ENCODE results near the gene SCAP.
A peak's percentile ranks its signal among the peaks of the same experiment; 100 is the strongest.
"Not testable (repeated sequence)": the region's sequence is repeated elsewhere in the genome, so short reads cannot be mapped to it uniquely, and the experiment has no call there.

SCAP gene

DNA sequence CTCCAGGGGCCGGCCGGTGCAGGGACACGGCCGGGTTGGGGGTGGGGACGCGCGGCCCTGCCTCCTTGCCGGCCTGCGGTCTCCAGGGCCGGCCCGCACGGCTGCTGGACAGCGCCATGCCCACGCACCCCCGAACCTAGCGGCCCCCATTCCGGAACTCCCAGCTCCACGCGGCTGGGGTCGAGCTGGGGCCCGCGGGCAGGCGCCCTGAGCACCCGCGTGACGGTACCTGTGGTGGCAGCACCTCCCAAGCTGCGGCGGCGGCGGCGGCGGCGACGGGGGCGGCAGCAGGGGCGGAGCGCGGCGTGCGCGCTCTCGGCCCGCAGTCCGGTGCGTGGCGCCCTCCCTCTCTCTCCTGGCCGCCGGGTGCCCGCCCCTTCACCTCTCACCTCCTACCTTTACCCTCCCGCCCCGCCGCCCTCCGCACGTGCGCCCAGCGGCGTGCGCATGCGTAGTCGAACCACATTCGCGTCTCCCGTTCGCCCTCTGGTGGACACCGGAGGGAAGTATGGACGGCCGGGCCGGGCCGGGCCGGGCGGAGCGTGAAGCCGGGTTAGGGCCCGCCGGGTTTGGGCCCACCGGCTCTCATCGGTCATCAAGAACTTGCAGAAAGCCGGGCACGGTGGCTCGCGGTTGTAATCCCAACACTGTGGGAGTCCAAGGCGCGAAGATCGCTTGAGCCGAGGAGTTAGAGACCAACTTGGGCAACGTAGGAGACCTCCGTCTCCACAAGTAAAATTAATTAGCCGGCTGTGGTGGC lies at the start of gene SCAP:
Gene SCAP (minus strand): TSS at position 372 of the 760 bp plus-strand sequence. CDS start 32,948 bp downstream, outside the sequence.
- peak; percentile 93 for DNase-seq

GRCh38 chr3:47523310-47524073 lies 47.8 kb upstream of the SCAP start:
- no peak for DNase-seq

DNA sequence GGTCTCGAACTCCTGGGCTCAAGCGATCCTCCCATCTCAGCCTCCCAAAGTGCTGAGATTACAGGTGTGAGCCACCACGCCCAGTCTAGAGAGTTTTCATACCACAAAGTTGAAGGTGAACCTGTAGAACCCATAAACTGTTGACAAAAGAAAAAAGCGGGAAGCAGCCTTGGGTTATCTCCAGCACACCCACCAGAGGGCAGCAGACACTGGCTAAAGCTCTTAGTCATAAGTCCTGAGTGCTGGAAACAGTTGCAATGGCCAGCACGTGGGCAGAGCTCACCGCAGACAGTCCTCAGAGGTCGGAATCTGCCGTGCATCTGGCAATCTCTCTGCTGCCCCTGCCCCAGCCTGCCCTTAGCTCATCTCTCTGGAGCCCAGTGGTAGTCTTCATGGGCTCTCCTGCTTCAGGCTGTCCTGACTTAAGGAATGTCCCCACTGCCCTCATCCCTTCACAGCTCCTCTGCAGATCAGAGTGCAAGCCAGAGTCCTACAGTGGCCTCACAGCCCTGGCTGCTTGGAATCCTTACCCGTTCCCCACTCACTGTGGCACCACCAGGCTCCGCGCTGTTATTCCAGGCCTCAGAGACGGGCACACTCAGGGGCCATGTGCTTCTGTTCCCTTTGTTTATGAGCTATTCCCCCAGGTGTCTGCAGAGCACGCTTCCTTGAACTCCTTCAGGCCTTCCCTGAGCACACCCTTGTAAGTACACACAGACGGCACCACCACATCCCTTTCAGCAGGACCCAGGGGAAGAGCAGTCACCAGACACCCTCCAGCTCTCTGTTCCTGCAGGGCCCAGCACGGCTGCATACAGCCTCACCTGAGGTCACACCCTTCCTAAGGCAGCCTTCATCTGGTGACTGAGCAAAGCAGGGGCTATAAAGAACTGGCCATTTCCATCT lies 46.6 kb upstream of the SCAP start:
- no peak for DNase-seq

GRCh38 chr3:47520756-47521155 lies 45.0 kb upstream of the SCAP start:
- DNase-seq: no peak

- DNase-seq: no peak
These were observed 42.2 kb upstream of the SCAP start for GRCh38 chr3:47517937-47518336.

GRCh38 chr3:47515864-47516319 lies 40.2 kb upstream of the SCAP start:
- no peak for DNase-seq

- DNase-seq: no peak
These were observed 39.4 kb upstream of the SCAP start for GRCh38 chr3:47515100-47515499.

GRCh38 chr3:47513125-47513929 lies 37.6 kb upstream of the SCAP start, which contains the start of gene ELP6:
ELP6 (minus strand) TSS chr3:47513712; CDS start chr3:47513590, 122 bp downstream.
- DNase-seq: peak; percentile 99

DNA sequence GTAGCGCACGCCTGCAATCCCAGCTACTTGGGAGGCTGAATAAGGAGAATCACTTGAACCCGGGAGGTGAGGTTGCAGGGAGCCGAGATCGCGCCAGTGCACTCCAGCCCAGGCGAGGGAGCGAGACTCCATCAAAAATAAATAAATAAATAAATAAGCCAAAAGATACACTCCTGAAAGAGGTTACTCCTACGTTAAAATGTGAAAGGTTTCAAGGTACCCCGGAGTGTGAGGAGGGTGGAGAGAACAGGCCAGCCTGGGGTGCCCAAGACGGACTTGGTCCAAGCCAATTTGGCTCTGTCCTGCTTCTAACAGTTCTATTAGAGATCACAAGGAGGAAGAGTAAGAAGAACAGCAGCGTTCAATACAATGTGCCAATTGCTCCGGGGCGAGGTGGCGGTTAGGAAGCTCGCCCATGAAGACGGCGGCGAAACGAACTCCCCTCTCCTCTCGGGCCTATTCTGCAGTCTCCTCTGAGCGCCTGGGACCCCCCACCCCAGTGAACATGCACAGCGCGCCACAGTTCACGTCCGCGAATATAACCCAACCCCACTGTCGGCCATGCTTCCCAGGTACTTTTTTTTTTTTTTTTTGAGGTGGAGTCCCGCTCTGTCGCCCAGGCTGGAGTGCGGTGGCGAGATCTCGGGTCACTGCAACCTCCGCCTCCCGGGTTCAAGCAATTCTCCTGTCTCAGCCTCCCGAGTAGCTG lies 36.8 kb upstream of the SCAP start:
- no peak for DNase-seq

DNA sequence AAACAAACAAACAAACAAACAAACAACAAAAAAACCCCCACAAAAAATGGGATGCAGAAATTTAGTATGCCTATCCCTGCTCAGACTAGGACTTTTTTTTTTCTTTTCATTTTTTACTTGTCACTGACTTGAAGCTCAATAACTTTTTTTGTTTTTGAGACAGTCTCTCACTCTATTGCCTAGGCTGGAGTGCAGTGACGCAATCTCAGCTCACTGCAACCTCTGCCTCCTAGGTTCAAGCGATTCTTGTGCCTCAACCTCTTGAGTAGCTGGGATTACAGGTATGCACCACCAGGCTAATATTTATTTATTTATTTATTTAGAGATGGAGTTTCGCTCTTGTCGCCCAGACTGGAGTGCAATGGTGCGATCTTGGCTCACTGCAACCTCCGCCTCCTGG lies 29.5 kb upstream of the SCAP start:
- not testable (repeated sequence) for DNase-seq

- no peak for DNase-seq
These were observed 28.4 kb upstream of the SCAP start for GRCh38 chr3:47504113-47504512.

- DNase-seq: no peak
These were observed 27.3 kb upstream of the SCAP start for GRCh38 chr3:47503033-47503432.

DNA sequence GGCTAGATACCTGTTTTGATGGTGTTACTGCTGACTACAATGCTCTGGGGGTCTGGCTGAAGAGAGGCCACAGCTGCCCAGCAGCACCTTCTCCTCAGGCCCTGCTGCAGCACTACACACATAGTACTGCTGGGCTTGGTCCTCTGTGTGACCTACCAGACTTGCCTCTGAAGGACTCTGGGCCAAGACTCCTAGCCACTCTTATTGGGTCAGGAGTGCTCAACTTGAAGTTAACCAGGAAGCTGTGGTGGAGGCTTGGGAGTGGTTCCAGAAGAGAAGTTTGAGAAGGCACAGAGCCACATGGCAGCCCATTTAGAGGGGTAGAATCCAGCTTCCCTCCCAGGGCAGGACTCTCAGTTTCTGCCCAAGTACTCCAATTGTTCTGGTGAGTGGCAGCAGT lies 21.2 kb upstream of the SCAP start:
- DNase-seq: no peak

- DNase-seq: no peak
These were observed 20.1 kb upstream of the SCAP start for GRCh38 chr3:47495886-47496285.

GRCh38 chr3:47495111-47495510 lies 19.4 kb upstream of the SCAP start:
- no peak for DNase-seq

DNA sequence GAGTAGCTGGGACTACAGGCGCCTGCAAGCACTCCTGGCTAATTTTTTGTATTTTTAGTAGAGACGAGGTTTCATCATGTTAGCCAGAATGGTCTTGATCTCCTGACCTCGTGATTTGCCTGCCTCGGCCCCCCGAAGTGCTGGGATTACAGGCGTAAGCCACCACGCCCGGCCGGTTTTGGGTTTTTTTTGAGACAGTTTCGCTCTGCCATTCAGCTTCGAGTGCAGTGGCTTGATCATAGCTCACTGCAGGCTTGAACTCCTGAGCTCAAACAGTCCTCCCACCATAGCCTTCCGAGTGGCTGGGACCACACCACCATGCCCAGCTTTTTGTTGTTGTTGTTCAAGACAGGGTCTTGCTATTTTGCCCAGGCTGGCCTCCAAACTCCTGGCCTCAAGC lies 16.0 kb upstream of the SCAP start:
- no peak for DNase-seq

DNA sequence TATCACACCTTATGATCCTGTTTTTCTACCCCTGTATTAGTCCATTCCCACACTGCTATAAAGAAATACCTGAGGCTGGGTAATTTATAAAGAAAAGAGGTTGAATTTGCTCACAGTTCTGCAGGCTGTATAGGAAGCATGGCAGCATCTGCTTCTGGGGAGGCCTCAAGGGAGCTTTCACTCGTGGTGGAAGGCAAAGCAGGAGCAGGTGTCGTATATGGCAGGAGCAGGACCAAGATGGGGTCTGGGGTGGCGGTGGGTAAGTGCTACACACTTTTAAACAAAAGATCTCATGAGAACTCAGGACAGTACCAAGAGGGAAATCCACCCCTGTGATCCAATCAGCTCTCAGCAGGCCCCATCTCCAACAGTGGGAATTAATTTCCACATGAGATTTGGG lies 15.4 kb upstream of the SCAP start:
- DNase-seq: no peak

DNA sequence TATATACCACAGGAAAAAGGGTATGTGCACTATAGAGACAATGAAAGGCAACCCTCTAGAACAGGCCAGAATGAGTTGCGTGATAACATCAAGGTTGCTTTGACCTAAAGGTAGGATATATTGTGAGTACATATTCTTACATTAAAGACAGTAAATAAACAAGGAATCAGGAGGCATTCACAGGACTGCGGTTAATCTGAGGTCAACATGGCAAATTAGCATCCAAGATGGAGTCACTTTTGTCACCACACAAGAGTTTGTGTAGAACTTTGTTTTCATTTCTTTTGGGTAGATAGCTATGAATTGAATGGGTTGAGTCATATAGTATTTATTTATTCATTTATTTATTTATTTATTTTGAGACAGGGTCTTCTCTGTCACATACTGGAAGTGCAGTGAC lies 11.5 kb upstream of the SCAP start:
- no peak for DNase-seq

DNA sequence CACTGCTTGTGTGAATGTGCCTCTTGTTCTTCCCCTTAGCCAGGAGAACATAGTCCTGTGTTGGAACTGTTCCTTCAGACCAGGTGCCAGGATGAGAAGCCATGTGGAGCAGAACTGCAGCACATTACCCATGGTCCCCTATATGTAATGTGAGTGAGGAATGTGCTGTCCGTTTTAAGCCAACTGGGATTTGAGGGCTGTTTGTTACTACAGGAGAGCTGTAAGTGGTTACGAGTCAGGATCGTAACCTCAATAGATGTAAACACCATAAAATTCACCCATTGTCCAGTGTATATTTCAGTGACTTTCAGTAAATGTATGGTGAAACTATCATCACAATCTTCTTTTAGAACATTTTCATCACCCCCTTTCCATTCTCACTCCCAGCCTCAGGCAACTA lies 10.1 kb upstream of the SCAP start:
- no peak for DNase-seq

DNA sequence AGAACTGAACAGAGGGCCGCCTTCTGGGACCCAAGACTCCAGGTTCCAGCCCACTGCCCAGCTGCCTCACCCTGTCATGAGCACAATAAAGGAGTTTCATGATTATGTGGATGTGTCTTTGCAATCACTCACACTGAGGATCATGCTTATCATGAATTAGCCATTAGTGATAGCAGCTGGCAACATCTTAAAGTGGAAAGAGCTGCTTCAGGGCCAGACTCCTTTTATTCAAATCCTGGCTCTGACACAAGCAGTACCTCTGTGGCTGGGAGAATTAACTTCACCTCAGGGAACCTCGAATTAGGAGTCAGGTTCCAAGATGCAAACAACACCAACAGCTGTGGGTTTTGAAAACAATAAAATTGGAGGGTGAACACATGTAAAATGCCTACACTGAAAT lies 6.6 kb upstream of the SCAP start:
- DNase-seq: no peak

GRCh38 chr3:47481763-47482162 lies 6.0 kb upstream of the SCAP start:
- not testable (repeated sequence) for DNase-seq

DNA sequence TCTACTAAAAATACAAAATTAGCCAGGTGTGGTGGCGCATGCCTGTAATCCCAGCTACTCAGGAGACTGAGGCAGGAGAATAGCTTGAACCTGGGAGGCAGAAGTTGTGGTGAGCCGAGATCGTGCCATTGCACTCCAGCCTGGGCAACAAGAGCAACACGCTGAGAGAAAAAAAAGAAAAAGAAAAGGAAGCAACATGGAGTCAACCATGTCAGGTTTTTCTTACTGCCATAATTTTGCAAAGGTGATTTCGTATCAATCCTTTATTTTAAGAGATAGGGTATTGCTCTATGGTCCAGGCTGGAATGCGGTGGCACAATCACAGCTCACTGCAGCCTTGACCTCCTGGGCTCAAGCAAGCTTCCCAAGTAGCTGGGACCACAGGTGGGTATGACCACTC lies 4.5 kb upstream of the SCAP start:
- not testable (repeated sequence) for DNase-seq
